Measurements from ENCODE around the gene GPX4. TPM values are rescaled to one million over a fixed set of nuclear protein-coding genes. Genes with fewer than 3 reads are reported as not detected.

Gene GPX4
- total and polyA plus RNA-seq, 2 of the 13 experiments (the other 11 are each of a cell fraction or from before 2014, with no cell fraction given), result 535 to 613 TPM

- TF ChIP-seq CSRNP2 (CRISPR knock-in tag; conservative IDR thresholded peaks at IDR 0.05; ENCODE audit: low read depth) (no peak), ZNF670 (CRISPR knock-in tag; IDR thresholded peaks at IDR 0.05; ENCODE audit: borderline replicate concordance) (peak; percentile 78; the same call in 1 of the 2 replicates), ATAD3A (CRISPR knock-in tag; IDR thresholded peaks at IDR 0.05) (no peak), ZSCAN25 (CRISPR knock-in tag; IDR thresholded peaks at IDR 0.05) (peak; percentile 53; the same call in 1 of the 2 replicates), GABPA (IDR thresholded peaks at IDR 0.05; ENCODE audit: low read depth, low read length) (no peak), GABPA (CRISPR knock-in tag; IDR thresholded peaks at IDR 0.05; ENCODE audit: low read depth) (peak; percentile 68), RFXAP (CRISPR knock-in tag; IDR thresholded peaks at IDR 0.05; ENCODE audit: borderline replicate concordance) (no peak), PHB2 (IDR thresholded peaks at IDR 0.05; ENCODE audit: partially characterized antibody) (no peak), ZSCAN30 (CRISPR knock-in tag; IDR thresholded peaks at IDR 0.05) (no peak), NCOR1 (IDR thresholded peaks at IDR 0.05; ENCODE audit: borderline replicate concordance, low read length) (no peak; the same call in 1 of the 2 replicates), ZNF879 (CRISPR knock-in tag; IDR thresholded peaks at IDR 0.05) (peak; percentile 81), ARNTL (CRISPR knock-in tag; IDR thresholded peaks at IDR 0.05) (peak; percentile 37; the same call in 1 of the 2 replicates), ARID2 (CRISPR knock-in tag; IDR thresholded peaks at IDR 0.05; ENCODE audit: borderline replicate concordance) (no peak), TBP (CRISPR knock-in tag; IDR thresholded peaks at IDR 0.05) (no peak), XRCC5 (optimal IDR thresholded peaks at IDR 0.05; ENCODE audit: low read length) (peak; percentile 59), ZNF776 (CRISPR knock-in tag; IDR thresholded peaks at IDR 0.05) (peak; percentile 8; the same call in 1 of the 2 replicates), ZMYM2 (CRISPR knock-in tag; IDR thresholded peaks at IDR 0.05) (no peak), ZNF710 (CRISPR knock-in tag; IDR thresholded peaks at IDR 0.05; ENCODE audit: borderline replicate concordance) (no peak), SRF (IDR thresholded peaks at IDR 0.05; ENCODE audit: low read depth, low read length) (no peak), ZNF431 (CRISPR knock-in tag; IDR thresholded peaks at IDR 0.05; ENCODE audit: borderline replicate concordance, low read depth) (no peak), ZBTB4 (CRISPR knock-in tag; IDR thresholded peaks at IDR 0.05; ENCODE audit: borderline replicate concordance) (no peak), HNF4G (IDR thresholded peaks at IDR 0.05; ENCODE audit: borderline replicate concordance, low read depth, low read length) (no peak), HNF4G (CRISPR knock-in tag; IDR thresholded peaks at IDR 0.05; ENCODE audit: borderline replicate concordance, low read depth) (peak; percentile 32; the same call in 1 of the 2 replicates), ZFYVE20 (CRISPR knock-in tag; IDR thresholded peaks at IDR 0.05; ENCODE audit: borderline replicate concordance, low read depth) (no peak)
Observed at GRCh38 chr19:1103708-1104310, at the start of gene GPX4 (continued).
